NCI-H1048 (cell line): ENCODE measurements around the gene FOXE1.

Experiments used
- DNase-seq: peaks from one replicate; lab custom pipeline; 2025; lab: John Stamatoyannopoulos, UW

Gene FOXE1

GRCh38 chr9:97848480-97849237, 4.4 kb upstream of the FOXE1 start:
- no peak for DNase-seq

- no peak for DNase-seq
Measured at GRCh38 chr9:97849980-97850379, 3.0 kb upstream of the FOXE1 start.

- DNase-seq, result no peak
Measured at GRCh38 chr9:97850746-97851445, 2.1 kb upstream of the FOXE1 start.

GRCh38 chr9:97851446-97851883, 1.6 kb upstream of the FOXE1 start:
- no peak for DNase-seq

GRCh38 chr9:97852001-97852398, 1.0 kb upstream of the FOXE1 start:
- DNase-seq, result no peak

GRCh38 chr9:97852399-97853055, 499 bp upstream of the FOXE1 start:
- no peak for DNase-seq

GRCh38 chr9:97853844-97854695, 1.0 kb downstream of the FOXE1 start:
- DNase-seq, result no peak

GRCh38 chr9:97854696-97855485, 1.9 kb downstream of the FOXE1 start:
- DNase-seq, result no peak

GRCh38 chr9:97855486-97855875, 2.5 kb downstream of the FOXE1 start:
- no peak for DNase-seq

GRCh38 chr9:97855899-97856298, 2.9 kb downstream of the FOXE1 start:
- no peak for DNase-seq

- no peak for DNase-seq
Measured at GRCh38 chr9:97856857-97857605, 4.0 kb downstream of the FOXE1 start.

GRCh38 chr9:97857606-97858392, 4.8 kb downstream of the FOXE1 start:
- no peak for DNase-seq

GRCh38 chr9:97858393-97858713, 5.3 kb downstream of the FOXE1 start:
- DNase-seq, result no peak

GRCh38 chr9:97858826-97859225, 5.8 kb downstream of the FOXE1 start:
- DNase-seq, result no peak

- no peak for DNase-seq
Measured at GRCh38 chr9:97859346-97859745, 6.3 kb downstream of the FOXE1 start.

- no peak for DNase-seq
Measured at GRCh38 chr9:97860451-97861147, 7.6 kb downstream of the FOXE1 start.

GRCh38 chr9:97861148-97861475, 8.1 kb downstream of the FOXE1 start:
- DNase-seq, result no peak

- no peak for DNase-seq
Measured at GRCh38 chr9:97863314-97863713, 10.3 kb downstream of the FOXE1 start.

- no peak for DNase-seq
Measured at GRCh38 chr9:97864396-97864795, 11.4 kb downstream of the FOXE1 start.
